HUES64 (cell line): ENCODE measurements around the gene ETFA.

Experiments used
- H3K27ac ChIP-seq: 2 replicates; pipeline ENCODE4 v1.7.0; 2013; ENCODE audit warnings: low read depth, low read length, inconsistent platforms
- H3K27me3 ChIP-seq: 2 replicates; pipeline ENCODE4 v1.6.1; 2013; ENCODE audit warnings: mild to moderate bottlenecking, low read length; ENCODE audit not compliant: insufficient read depth
- H3K36me3 ChIP-seq: 2 replicates; pipeline ENCODE4 v1.6.1; 2013; ENCODE audit warnings: mild to moderate bottlenecking, low read length; ENCODE audit not compliant: insufficient read depth
- H3K4me1 ChIP-seq: 2 replicates; pipeline ENCODE4 v1.6.1; 2013; ENCODE audit warnings: mild to moderate bottlenecking, low read length, moderate library complexity; ENCODE audit not compliant: insufficient read depth
- H3K4me3 ChIP-seq: 2 replicates; pipeline ENCODE4 v1.5.1; 2013; ENCODE audit warnings: mild to moderate bottlenecking, low read length, moderate library complexity
- H3K9ac ChIP-seq: 2 replicates; pipeline ENCODE4 v1.6.1; 2013; ENCODE audit warnings: mild to moderate bottlenecking, low read depth, low read length
- H3K9me3 ChIP-seq: 2 replicates; pipeline ENCODE4 v1.6.1; 2013; ENCODE audit warnings: low read depth, low read length; ENCODE audit not compliant: insufficient read depth
- WGBS: fragments of 150-250, 120-280 bp; methylation state at CpG from one replicate; pipeline ENCODE4 v1.1.7; 2013; ENCODE audit warnings: missing lambda C conversion rate; 5-methylcytosine and 5-hydroxymethylcytosine counted together

ETFA gene

DNA sequence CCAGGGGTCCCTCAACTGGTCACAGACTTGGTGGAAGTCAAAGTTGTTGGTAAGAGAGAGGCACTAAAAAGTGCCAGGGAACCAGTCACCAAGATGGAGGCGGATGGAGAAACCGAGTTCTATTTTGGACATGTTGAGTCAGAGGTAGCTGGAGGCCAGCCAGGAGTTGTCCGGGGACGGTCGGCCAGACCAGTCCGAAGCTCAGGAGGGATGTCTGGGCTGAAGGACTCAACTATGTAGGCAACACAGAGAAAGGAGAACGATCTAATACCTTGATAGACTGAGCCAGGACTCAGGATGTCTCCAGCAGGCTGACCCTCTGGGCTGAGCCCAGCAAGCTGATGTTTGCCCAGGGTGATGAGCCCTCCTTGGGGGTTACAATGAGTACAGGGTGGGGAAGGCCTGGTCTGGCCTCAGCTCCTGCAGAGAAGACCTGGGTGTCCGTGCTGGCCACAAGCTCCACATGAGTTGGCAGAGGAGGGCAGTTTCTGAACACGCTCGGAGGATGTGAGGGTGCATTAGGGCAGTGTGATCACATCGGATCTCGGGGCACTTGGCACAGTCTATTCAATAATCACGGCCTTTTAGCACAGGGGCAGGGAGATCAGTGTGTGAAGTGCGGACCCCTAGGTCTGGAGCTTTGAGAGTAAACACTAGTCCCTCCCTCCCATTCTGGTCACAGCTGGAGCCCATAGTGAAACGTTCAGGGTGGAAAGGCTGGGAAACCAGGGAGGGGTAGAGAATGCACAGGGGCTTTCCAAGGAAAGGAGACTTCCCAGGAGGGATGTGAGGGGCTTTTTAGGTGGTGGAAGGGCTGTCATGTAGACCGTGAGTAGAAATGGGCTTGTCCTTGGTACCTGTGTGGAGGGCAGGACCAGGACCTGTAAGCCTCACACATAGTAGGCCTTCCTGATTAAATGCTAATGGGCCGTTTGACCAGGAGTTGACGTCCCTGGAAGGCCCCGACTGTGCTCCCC lies 111.9 kb downstream of the ETFA start:
- H3K9ac ChIP-seq, result no peak overlapping the region
- peaks cover 3% of the 10 kb centered on the region; the same call in 1 of the 2 replicates for H3K4me1 ChIP-seq
- 81% methylated on average over 18 of the region's 19 CpGs for WGBS
- no peak overlapping the region for H3K4me3 ChIP-seq
- H3K27me3 ChIP-seq, result no peaks in the 10 kb centered on the region
- H3K27ac ChIP-seq, result no peak overlapping the region
- H3K36me3 ChIP-seq, result no peaks in the 10 kb centered on the region
- H3K9me3 ChIP-seq, result no peaks in the 10 kb centered on the region

DNA sequence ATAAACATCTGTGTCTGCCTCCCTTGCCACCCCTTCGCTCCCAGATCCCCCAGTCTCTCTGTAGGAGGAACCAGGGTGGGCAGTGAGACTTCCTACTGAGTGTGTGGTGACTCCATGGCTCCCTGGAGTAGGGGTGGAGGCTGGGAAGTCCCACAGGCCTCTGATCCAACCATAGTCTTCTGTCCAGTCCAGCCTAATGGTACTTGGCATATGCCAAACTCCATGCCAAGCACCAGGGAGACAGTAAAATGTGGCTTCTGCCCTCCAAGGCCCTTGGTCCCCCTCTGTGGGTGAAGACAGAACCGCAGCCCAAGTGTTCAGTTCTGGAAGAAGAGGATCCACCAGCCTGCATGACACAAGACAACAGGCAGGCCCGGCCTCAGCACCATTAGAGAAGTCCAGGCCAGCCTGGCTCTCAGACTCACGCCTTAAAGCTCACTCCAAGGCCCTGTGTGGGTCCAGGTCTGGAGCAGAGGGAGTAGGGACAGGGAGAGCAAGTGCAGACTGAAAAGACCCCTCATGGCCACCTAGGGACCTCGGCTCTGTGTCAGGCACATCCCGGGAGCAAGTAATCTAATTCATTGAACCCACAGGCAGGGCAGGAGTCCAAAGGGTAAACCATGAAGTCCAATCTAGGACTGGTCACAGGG lies 112.7 kb downstream of the ETFA start:
- Histone ChIP-seq H3K4me3 (no peak overlapping the region), H3K27me3 (no peaks in the 10 kb centered on the region), H3K9ac (no peak overlapping the region), H3K36me3 (no peaks in the 10 kb centered on the region), H3K4me1 (peaks cover 6% of the 10 kb centered on the region; the same call in 1 of the 2 replicates), H3K9me3 (no peaks in the 10 kb centered on the region), H3K27ac (no peak overlapping the region)
- 90% methylated on average over 5 of the region's 6 CpGs for WGBS

DNA sequence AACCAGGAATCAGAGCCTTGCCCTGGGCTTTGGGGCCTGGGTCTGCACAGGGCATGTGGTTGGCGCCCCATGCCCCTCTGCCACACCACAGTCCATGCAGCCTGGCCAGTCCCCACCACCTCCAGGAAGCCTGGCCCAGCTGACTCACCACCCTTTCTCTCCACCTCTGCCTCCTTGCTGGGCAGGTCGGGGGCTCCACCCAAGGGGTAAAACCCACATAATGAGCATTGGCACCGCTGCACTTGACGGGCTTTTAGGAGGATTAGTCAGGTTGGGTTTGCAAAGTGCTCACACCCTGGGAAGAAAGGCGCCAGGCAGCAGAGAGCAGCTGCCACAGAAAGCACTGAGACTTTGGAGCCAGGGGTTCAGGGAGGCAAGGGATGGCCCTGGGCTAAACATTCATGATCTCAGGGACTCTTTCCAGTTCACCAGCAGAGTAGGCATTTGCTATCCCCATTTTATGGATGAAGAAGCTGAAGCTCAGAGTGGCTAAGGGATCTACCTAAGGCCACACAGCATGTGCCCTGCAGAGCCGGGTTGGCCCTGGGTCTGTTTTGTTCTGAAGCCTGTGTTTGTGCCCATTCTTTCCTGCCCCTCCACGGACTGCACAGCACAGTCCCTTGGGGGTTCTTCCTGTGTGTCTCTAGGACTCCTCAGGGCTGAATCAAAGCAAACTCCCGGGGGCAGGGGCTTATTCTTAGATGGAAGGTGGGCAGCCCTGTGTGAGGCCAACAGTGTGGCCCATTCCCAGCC lies 113.4 kb downstream of the ETFA start:
- peaks cover 6% of the 10 kb centered on the region; the same call in 1 of the 2 replicates for H3K4me1 ChIP-seq
- no peaks in the 10 kb centered on the region; the same call in 1 of the 2 replicates for H3K27me3 ChIP-seq
- WGBS, result 91% methylated on average over 8 of the region's 8 CpGs
- H3K27ac ChIP-seq, result no peak overlapping the region
- H3K36me3 ChIP-seq, result no peaks in the 10 kb centered on the region
- H3K9me3 ChIP-seq, result no peaks in the 10 kb centered on the region
- H3K9ac ChIP-seq, result no peak overlapping the region
- no peak overlapping the region for H3K4me3 ChIP-seq

DNA sequence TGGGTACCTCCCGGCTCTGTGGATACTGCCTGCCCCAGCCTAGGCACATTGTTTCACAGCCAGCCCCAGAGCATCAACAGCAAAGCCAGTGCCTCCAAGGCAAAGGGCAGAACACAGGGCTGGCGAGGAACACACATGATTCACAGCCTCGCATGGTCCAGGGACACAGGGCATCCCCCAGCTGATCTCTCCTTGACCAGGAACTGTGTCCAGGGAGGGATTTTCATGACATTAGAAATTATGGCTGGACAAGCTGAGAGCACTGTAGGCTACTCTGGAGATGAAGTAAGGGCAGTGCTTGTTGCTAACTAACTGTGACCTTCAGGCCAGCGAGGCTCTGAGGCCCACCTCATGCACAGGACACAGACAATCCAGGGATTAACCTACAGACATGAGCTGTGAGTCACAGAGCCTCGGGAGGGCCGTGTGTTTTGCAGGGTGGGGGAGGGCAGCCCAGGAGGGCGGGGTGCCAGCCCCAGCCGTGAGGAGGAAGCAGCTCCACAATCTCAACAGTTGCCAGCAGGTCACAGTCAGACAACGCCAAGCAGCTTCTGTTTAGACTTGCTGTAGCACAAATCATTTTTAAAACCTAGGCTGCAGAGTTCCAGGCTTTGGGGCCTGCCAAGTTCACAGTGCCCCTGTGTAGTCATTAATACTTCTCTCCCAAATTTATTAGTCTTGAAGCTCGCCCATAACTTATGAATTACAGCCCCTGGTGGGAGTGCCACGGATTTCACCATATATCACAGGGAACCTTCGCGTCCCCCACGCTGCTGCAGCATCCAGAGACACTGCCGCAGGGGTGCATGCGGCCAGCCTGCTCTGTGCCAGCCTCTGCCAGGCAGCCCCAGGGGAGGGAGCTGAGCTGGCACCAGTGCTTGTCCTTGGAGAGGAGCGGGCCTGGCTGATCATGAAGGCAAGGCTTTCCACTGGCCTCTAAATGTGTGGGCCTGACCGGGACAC lies 114.7 kb downstream of the ETFA start:
- no peak overlapping the region for H3K27ac ChIP-seq
- H3K9ac ChIP-seq, result no peak overlapping the region
- 68% methylated on average over 18 of the region's 18 CpGs for WGBS
- no peaks in the 10 kb centered on the region for H3K36me3 ChIP-seq
- H3K4me1 ChIP-seq, result peaks cover 6% of the 10 kb centered on the region; the same call in 1 of the 2 replicates
- H3K4me3 ChIP-seq, result no peak overlapping the region
- H3K9me3 ChIP-seq, result no peaks in the 10 kb centered on the region
- no peaks in the 10 kb centered on the region; the same call in 1 of the 2 replicates for H3K27me3 ChIP-seq

DNA sequence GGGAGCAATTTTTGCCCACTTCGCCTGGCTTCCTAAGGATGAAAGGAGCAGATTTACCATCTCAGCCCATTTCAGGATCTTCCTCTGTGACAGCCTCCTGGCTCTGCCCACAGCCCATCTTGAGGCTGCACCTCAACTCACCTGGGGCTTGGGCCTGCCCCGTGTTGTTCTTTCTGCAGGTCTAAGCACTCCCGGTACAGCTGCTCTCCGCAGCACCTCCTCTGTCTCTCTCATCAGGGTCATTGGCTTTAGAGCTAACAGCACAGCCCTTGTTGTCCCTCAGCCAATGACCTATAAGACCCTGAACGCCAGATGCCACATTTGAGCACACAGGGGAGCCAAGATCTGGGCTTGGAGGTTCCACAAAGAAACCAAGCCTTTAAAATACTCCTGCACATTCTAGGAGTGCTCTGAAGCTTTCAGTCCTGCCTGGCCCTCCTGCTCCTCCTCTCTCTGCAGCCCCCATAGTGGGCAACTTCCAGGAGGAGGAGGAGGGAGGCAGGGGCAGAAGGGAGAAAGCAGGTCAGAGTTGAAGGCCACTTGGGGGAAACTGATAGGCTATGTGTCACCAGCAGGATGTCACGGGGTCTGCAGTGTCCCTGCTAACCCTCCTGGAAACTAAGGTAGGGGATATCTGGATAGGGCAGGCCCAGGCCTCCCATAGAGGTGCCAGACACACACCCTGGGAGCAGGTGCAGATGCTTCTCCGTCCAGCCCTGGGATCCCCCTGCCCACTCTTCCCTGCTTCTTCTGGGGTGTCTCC lies 115.6 kb downstream of the ETFA start:
- Histone ChIP-seq H3K36me3 (no peaks in the 10 kb centered on the region), H3K9ac (no peak overlapping the region), H3K27ac (no peak overlapping the region), H3K9me3 (no peaks in the 10 kb centered on the region), H3K4me3 (no peak overlapping the region), H3K27me3 (no peaks in the 10 kb centered on the region; the same call in 1 of the 2 replicates), H3K4me1 (peaks cover 6% of the 10 kb centered on the region; the same call in 1 of the 2 replicates)
- 87% methylated on average over 7 of the region's 7 CpGs for WGBS

DNA sequence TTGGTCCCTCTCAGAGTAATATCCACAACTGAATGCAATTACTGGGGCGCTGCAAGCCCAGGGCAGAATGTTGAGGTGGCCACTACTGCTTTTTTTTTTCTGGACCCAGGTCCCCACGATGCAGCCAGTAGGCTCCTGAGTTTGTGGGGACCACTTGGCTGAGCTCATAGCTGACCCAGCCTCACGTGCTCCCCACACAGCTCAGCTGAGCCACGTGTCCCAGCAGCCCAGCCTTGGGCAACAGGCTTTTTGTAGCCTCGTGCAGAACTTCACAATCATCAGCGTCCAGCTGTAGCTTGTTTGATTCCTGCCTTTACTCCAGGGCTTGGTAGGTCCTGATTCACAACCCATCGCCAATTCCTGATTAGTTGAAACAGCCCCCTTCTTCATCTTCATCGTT lies 117.3 kb downstream of the ETFA start:
- H3K36me3 ChIP-seq, result no peaks in the 10 kb centered on the region
- H3K4me3 ChIP-seq, result no peak overlapping the region
- 0 out of 2 replicates have a peak, but pooled peaks cover 3% of the 10 kb centered on the region for H3K4me1 ChIP-seq
- H3K27ac ChIP-seq, result no peak overlapping the region
- H3K27me3 ChIP-seq, result peaks cover 17% of the 10 kb centered on the region
- no peak overlapping the region for H3K9ac ChIP-seq
- WGBS, result 83% methylated on average over 8 of the region's 8 CpGs
- no peaks in the 10 kb centered on the region for H3K9me3 ChIP-seq

DNA sequence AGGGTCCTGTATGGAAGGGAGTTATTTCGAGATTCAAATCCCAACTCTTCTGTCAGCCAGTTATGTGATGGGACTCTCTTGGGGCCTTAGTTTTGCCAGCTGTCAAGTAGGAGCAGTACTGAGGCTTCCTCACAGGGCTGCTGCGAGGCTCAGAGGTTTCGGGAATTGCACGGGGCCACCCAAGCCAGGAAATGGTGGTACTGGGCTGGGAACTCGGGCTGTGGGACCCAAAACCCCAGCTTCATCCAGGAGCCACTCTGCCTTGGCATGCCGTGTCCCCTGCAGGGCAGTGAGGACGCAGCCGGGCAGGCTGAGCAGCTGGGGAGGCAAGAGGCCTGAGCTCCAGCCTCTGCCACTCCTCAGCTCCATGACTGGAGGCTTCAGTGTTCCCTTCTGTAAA lies 118.6 kb downstream of the ETFA start:
- Histone ChIP-seq H3K27ac (no peak overlapping the region), H3K27me3 (peaks cover 18% of the 10 kb centered on the region), H3K4me3 (no peak overlapping the region), H3K9ac (no peak overlapping the region), H3K36me3 (no peaks in the 10 kb centered on the region), H3K4me1 (0 out of 2 replicates have a peak, but pooled peaks cover 3% of the 10 kb centered on the region), H3K9me3 (no peaks in the 10 kb centered on the region)
- WGBS, result 93% methylated on average over 8 of the region's 8 CpGs

DNA sequence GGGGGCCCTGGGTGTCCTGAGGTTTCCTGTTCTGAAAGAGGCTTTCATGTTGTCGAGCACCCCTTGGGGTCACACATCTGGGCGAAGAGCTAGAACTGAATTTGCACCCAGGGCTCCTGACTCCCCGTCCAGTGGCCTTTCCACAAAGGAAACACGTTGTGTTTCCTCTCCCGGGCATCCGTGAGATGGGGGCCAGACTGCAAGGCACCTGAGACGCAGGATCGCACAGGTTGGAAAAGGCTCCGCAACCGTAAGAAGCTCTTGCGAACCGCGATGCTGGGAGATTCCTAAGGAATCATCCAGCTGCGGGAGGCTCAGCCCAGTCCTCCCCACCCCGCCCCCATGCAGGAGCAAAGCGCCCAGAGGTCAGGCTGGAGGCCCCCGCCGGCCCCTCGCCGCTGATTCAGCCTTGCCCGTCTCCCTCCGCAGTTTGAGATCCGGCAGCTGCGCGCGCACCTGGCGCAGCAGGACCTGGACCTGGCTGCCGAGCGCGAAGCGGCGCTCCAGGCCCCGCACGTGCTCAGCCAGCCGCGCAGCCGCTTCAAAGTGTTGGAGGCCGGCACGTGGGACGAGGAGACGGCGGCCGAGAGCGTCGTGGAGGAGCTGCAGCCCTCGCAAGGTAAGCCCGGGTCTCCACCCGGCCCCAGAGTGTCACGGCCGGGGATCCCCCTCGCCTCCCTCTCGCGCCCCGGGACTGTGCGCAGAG lies 119.6 kb downstream of the ETFA start:
- no peak overlapping the region for H3K4me3 ChIP-seq
- WGBS, result 93% methylated on average over 55 of the region's 55 CpGs
- H3K27me3 ChIP-seq, result peaks cover 18% of the 10 kb centered on the region
- H3K9me3 ChIP-seq, result no peaks in the 10 kb centered on the region
- H3K36me3 ChIP-seq, result no peaks in the 10 kb centered on the region
- H3K4me1 ChIP-seq, result 0 out of 2 replicates have a peak, but pooled peaks cover 3% of the 10 kb centered on the region
- no peak overlapping the region for H3K9ac ChIP-seq
- no peak overlapping the region for H3K27ac ChIP-seq

DNA sequence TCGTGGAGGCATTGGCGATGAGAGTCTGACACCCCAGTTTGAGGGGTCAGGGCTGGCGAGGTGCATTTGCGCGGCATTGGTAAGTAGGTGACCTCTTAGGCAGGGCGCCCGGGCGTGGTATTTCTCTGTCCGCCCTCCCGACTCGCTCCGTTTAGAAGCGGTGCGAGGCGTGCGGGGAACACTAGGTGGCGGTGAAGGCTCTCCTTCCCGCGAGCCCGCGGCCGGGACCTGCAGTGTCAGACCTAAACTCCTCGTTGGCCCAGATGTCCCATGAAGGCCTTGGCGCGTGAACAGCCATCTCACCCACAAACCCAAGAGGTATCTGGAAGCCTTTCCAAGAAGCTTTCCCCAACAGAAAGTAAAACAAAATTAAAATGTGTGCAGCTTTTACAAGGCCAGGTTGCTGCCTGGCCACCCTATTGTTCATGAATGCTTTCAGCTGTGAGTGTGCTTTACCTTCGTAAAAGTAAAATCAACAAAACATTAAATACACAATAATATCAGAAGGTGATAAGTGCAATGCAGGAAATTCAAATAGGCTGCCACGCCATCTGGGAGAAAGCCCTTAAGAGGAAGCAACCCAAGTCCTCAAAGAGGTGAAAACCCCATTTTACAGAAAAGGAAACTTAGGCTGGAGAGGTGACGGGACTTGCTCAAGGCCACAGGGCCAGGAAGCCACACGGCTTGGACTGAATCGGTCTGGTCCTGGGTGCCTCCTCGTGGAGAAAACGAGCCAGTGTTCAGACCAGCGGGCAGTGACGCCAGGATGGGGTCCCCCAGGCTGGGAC lies 120.3 kb downstream of the ETFA start:
- H3K9me3 ChIP-seq, result no peaks in the 10 kb centered on the region
- 28% methylated on average over 34 of the region's 34 CpGs for WGBS
- H3K27me3 ChIP-seq, result peaks cover 18% of the 10 kb centered on the region
- no peak overlapping the region for H3K27ac ChIP-seq
- no peak overlapping the region for H3K9ac ChIP-seq
- 0 out of 2 replicates have a peak, but pooled peaks cover 3% of the 10 kb centered on the region for H3K4me1 ChIP-seq
- no peak overlapping the region for H3K4me3 ChIP-seq
- H3K36me3 ChIP-seq, result no peaks in the 10 kb centered on the region
